ENCODE results near the gene HMCN2.

HMCN2 gene

GRCh38 chr9:130345009-130345896 is 79.7 kb downstream of the HMCN2 start:
- DNase-seq (ENCODE audit: low read depth in 2 of 2), result no peak

- DNase-seq (ENCODE audit: low read depth in 2 of 2), result no peak
Observed at GRCh38 chr9:130345897-130346385, 80.4 kb downstream of the HMCN2 start.

- DNase-seq (ENCODE audit: low read depth in 2 of 2), result no peak
Observed at GRCh38 chr9:130346431-130346830, 80.9 kb downstream of the HMCN2 start.

GRCh38 chr9:130347036-130347435 is 81.5 kb downstream of the HMCN2 start:
- DNase-seq (ENCODE audit: low read depth in 2 of 2), result no peak

- DNase-seq (ENCODE audit: low read depth in 2 of 2), result no peak
Observed at GRCh38 chr9:130347931-130348330, 82.4 kb downstream of the HMCN2 start.

- DNase-seq (ENCODE audit: low read depth in 2 of 2), result no peak
Observed at GRCh38 chr9:130348341-130348740, 82.8 kb downstream of the HMCN2 start.

GRCh38 chr9:130348881-130349280 is 83.3 kb downstream of the HMCN2 start:
- no peak for DNase-seq (ENCODE audit: low read depth in 2 of 2)

GRCh38 chr9:130349398-130349797 is 83.8 kb downstream of the HMCN2 start:
- DNase-seq (ENCODE audit: low read depth in 2 of 2), result no peak

- no peak for DNase-seq (ENCODE audit: low read depth in 2 of 2)
Observed at GRCh38 chr9:130351343-130351742, 85.8 kb downstream of the HMCN2 start.

- DNase-seq (ENCODE audit: low read depth in 2 of 2), result no peak
Observed at GRCh38 chr9:130352081-130352480, 86.5 kb downstream of the HMCN2 start.

- no peak for DNase-seq (ENCODE audit: low read depth in 2 of 2)
Observed at GRCh38 chr9:130352586-130353285, 87.2 kb downstream of the HMCN2 start.

GRCh38 chr9:130354378-130354777 is 88.8 kb downstream of the HMCN2 start:
- DNase-seq (ENCODE audit: low read depth in 2 of 2), result no peak

- DNase-seq (ENCODE audit: low read depth in 2 of 2), result no peak
Observed at GRCh38 chr9:130354806-130355205, 89.2 kb downstream of the HMCN2 start.

- DNase-seq (ENCODE audit: low read depth in 2 of 2), result no peak
Observed at GRCh38 chr9:130356033-130356432, 90.5 kb downstream of the HMCN2 start.

- DNase-seq (ENCODE audit: low read depth in 2 of 2), result no peak
Observed at GRCh38 chr9:130356877-130357584, 91.5 kb downstream of the HMCN2 start.

GRCh38 chr9:130358928-130359327 is 93.4 kb downstream of the HMCN2 start:
- DNase-seq (ENCODE audit: low read depth in 2 of 2), result no peak

- no peak for DNase-seq (ENCODE audit: low read depth in 2 of 2)
Observed at GRCh38 chr9:130359819-130360218, 94.3 kb downstream of the HMCN2 start.

GRCh38 chr9:130360672-130361071 is 95.1 kb downstream of the HMCN2 start:
- no peak for DNase-seq (ENCODE audit: low read depth in 2 of 2)

- no peak for DNase-seq (ENCODE audit: low read depth in 2 of 2)
Observed at GRCh38 chr9:130361873-130362362, 96.4 kb downstream of the HMCN2 start.

GRCh38 chr9:130362691-130363090 is 97.1 kb downstream of the HMCN2 start:
- no peak for DNase-seq (ENCODE audit: low read depth in 2 of 2)

GRCh38 chr9:130363755-130364404 is 98.3 kb downstream of the HMCN2 start:
- DNase-seq (ENCODE audit: low read depth in 2 of 2), result no peak
